Measurements from ENCODE around the gene MYO3B.

Gene MYO3B

DNA sequence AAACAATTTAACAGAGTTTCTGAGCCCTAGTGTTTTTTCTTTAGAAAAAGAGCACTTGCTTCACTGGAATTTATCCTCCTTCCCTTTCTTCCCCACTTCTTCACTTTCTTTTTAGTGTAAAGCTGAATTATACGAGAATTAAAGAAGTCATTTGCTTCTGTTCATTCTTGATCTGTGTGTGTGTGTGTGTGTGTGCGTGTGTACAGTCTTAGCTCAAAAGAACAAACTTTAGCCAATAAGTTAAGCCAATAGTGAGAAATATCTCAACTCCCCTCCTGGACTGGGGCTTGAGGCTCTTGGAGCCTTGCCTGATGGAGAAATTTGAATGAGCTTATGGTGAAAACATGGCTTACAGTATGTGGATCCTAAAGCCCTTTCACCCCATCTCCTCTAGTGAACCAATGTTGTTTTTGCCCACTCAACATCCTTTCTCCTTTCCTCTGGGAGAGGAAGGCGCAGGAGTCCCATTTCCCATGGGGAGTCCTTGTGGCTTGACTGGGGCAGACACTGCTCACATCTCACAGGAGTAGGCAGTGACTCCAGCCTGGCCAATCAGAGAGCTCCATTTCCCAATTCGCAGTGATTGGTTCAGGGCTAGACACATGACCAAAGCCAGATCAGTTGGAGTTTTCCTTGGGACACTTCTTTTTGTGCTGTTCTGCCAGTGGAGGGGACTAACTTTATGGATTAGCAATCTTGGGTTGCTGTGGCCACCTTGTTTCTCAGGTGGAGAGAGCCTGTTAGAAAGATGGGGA lies 16.3 kb upstream of the MYO3B start:
- DNase-seq (ENCODE audit: low read depth, low spot score): peak; percentile 17

DNA sequence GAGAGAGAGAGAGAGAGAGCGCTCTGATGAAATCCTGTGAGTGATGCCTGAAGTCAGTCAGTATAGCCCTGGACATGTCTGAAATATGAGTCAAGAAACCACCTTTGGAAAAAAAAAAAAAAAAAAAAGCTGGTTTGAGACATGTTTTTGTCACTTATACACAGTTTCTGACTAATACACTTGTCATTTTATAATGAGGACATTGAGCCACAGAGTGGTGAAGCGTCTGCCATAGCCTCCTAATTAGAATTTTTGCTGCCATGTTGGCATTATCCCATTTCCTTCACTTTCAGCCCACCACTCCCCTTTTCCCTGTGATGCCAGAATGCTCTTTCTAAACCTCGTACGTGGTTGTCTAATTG lies 15.7 kb upstream of the MYO3B start:
- peak; percentile 76 for DNase-seq (ENCODE audit: low read depth, low spot score)

DNA sequence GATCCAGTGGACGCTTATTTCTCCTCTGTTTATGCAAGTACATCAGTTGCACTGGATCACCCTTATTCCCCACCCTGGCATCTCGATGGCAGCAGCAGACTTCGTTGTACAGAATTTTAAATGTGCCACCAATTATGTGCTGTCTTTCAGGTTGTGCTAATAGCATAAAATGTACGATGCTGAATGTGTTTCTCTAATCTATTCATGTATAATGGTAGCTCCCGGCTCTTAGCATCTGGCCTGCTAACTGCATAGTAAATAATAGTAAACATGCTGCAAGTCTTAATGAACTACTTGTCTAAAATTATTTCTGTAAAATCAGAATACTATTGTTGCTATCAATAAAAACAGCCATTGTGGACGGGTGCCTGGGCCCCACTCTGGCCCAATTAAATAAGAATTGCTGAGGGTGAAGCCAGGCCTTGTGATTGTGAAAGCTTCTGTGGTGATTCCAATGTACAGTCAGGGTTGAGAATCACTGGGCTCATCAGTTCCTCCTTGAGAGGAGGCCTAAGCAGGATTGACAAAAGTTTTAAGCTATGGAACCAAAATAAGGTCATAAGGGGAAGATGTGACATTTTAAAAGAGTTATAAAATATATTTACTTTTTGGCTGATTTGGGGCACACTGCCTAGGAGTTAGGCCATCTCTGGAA lies 14.4 kb upstream of the MYO3B start:
- DNase-seq (ENCODE audit: low read depth, low spot score): no peak

DNA sequence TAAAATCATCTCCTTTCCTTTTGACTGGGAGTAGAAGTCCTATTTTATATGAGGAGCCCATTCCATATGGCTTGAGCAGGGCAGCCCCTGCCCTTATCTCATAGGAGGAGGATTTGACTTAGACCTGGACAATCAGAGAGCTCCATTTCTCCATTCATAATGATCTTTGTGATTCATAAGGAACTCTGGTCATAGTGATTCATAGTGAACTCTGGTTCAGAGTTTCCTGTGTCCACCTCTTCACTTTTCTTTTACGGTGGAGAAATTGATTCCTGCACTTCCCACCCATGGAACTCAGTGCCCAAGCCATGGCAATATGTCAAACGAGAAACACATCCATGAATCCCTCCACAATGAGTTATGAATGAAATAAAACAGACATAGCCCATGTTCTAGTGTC lies 12.8 kb upstream of the MYO3B start:
- no peak for DNase-seq (ENCODE audit: low read depth, low spot score)

DNA sequence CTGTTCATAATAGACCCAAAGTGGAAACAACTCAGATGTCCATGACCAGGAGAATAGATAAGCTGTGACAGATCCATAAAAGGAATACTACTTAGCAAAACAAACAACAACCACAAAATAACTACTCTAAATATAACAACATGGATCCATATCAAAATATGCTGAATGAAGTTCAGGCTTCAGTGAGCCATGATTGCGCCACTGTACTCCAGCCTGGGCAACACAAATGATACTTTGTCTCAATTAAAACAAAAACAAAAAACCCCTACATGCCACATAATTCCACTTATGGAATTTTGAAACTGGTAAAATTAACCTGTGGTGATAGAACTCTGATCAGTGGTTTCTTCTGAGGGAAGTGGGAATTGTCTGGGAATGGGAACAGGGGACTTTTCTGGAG lies 11.2 kb upstream of the MYO3B start:
- no peak for DNase-seq (ENCODE audit: low read depth, low spot score)

DNA sequence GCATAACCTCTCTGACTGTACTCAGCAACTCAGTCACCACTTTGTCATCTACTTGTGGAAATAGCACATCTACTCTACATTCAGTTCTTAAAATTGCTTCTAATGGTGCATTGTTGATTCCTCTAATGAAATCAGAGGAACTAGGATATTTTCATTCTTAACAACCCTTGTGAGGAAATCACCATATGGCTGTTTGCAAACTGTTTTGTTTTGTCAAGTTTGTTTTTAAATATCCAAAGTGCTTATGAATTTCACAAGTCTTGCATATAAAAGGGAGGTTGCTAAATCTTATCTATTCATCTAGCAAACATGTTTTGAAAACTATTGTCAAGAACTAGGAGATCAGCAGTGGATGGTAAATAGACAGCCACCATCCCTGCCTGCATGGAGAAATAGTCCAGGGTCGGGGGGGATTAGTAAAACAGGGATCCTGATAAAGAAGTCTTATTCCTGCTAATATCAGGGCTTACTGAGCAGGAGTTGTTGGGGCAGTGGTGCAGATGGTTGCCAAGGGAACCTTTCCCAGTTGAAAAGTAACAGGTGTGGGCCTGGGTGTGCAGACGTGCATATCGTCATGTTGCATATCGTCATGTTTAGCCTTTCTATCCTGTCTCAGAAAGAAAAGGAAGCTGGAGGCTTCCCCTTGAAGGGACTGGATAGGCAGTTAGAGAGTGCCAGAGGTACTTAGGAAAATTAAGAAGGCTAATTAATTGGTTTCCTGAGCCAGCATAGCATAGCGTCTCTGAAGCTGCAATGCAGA lies 7.5 kb upstream of the MYO3B start:
- DNase-seq (ENCODE audit: low read depth, low spot score): no peak

DNA sequence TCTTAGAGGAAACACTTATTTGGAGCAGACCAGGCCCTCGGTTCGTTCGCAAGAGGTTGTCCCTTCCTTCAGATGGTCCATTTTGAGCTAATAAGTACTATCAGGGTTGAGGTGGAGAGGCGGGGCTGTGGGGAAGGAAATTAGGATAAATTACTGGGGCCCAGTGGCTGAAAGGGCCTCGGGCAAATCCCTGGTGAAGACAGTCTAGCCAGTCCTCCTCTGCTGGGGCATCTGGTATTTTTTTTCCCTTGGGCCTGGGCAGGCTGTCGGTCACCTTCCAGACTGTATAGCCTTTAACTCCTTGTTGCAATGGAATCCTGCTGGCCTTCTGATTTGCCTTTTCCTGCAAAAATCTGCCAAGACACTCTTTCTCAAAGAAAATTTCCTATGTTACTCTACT lies 1.7 kb upstream of the MYO3B start:
- DNase-seq (ENCODE audit: low read depth, low spot score): no peak

DNA sequence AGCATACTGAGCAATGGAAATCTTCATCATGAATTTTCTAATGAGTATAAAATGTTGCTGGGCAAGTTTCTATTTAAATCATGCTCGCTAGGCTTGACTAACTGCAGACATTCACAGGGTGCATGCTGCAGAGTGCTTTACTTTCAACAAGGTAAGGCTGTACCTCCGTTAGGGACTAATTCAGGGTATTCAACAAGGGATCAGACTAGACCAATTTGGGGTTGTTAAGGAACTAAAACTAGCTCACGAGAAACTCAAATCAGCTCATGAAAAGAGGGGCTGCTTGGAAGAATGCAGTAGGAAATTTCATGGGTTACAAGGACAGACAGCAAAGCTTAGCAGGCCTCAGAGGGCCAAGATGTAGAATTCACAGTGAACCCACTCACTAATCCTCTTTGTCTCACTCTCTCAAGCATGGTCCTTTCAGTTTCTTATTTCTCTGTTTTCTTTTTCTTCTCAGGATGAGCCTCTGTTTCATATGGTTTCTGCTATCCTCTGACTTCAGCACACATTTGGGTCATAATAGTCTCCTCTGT lies 2.2 kb downstream of the MYO3B start:
- DNase-seq (ENCODE audit: low read depth, low spot score): no peak

DNA sequence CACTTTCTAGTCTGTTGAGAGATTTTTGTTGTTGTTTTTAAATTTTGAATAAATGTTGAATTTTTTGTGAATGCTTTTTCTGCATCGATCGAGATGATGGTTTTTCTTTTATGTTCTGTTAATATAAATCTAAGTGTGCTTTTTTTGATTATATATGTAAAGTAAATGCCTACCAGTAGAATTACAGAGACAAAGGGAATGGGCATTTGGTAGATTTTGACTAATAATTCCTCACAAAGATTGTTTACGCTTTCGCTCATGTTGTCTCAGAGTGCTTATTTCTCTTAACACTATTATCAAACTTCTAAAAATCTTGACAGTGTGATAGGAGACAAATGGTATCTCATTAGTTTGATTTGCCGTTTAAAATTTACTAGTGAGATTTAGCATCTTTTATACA lies 3.7 kb downstream of the MYO3B start:
- no peak for DNase-seq (ENCODE audit: low read depth, low spot score)

DNA sequence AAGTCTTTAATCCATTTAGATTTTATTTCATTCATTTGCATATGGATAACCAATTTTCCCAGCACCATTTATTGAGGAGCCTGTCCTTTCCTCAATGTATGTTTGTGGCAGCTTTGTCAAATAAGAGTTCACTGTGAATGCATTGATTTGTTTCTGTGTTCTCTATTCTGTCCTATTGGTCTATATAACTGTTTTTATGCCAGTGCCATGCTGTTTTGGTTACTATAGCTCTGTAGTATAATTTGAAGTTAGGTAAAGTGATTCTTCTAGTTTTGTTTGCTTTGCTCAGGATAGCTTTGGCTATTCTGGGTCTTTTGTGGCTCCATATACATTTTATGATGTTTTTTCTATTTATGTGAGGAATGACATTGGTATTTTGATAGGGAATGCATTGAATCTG lies 7.4 kb downstream of the MYO3B start:
- no peak for DNase-seq (ENCODE audit: low read depth, low spot score)

DNA sequence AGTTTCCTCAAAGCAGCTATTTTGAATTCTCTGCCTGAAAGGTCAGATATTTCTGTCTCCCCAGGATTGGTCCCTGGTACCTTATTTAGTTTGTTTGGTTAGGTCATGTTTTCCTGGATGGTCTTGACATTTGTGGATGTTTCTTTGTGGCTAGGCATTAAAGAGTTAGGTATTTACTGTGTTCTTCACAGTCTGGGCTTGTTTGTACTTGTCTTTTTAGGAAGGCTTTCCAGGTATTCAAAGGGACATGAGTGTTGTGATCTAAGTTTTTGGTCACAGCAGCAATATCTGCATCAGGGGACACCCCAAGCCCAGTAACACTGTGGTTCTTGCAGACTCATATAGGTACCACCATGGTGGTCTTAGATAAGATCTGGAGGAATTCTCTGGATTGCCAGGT lies 11.8 kb downstream of the MYO3B start:
- no peak for DNase-seq (ENCODE audit: low read depth, low spot score)

DNA sequence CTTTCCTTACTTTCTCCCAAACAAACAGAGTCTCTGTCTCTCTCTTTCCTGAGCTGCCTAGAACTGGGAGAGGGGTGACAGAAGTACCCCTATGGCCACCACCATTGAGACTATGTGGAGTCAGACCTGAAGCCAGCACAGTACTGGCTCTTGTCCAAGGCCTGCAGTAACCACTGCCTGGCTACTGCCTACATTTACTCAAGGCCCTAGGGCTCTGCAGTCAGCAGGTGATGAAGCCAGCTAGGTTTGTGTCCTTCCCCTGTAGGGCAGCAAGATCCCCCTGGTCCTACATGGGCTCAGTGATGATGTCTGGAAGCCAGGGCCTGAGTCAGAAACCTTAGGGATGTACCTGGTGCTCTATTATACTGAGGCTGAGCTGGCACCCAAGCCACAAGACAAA lies 12.2 kb downstream of the MYO3B start:
- DNase-seq (ENCODE audit: low read depth, low spot score): no peak

DNA sequence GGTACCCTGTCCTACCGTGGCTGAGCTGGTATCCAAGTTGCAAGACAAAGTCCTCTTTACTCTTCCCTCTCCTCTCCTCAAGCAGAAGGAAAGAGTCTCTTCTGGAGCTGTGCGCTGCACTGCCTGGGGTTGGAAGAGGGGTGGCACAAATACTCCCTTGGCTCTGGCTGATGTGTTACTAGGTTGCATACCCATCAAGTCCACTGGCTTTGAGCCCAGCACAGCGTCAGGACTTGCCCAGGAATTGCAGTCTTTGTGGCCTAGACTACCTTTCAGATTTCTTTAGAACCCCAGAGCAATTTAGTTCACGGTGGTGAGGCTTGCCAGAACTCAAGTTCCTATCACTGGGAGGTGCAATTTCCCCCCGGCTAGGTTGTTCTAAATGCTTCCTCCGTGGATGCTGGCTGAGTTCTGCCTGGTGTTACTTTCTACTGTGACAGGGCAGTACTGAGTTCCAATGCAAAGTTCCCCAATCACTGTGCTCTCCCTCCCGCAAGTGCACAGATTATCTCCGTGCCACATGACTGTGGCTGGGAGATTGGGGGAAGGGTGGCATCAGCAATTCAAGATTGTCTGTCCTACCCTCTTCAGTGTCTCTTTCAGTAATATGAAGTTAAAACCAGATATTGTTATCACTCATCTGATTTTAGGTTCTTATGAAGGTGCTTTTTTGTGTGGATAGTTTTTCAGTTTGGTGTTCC lies 13.4 kb downstream of the MYO3B start:
- no peak for DNase-seq (ENCODE audit: low read depth, low spot score)

DNA sequence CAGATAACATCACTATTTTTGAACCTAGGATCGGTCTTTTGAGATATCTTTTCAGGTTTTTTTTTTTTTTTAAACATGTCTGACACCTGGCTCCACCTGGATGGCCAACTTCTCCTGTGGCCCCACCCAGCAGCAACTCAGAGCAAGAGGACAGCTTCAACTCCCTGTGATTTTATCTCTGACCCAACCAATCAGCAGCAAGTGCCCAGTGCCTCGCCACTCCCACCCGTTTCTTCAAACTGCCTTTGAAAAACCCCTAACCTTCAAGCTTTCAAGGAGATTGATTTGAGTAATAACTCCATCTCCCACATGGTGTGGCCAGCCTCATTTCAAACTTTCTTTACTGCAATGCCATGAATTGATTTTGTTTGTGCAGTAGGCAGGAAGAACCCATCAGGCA lies 19.0 kb downstream of the MYO3B start:
- no peak for DNase-seq (ENCODE audit: low read depth, low spot score)

DNA sequence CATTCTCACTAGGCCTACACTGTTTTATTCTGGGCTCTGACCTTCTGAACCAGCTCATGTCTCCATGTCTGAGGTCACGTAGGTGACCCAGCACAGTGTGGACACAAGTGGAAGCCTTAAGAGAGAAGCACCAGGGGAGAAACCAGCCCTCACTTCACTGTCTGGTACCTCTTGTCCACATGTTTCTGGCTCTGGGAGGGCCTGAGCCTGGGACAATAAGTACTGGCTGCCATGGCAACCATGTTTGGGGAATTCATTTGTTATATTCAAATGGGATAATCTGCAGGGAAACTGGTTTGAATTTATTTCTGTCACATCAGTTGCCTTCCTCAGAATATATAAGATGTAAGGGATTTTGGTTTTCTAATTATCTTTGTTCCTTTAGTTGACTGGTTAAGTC lies 23.3 kb downstream of the MYO3B start:
- DNase-seq (ENCODE audit: low read depth, low spot score): no peak

DNA sequence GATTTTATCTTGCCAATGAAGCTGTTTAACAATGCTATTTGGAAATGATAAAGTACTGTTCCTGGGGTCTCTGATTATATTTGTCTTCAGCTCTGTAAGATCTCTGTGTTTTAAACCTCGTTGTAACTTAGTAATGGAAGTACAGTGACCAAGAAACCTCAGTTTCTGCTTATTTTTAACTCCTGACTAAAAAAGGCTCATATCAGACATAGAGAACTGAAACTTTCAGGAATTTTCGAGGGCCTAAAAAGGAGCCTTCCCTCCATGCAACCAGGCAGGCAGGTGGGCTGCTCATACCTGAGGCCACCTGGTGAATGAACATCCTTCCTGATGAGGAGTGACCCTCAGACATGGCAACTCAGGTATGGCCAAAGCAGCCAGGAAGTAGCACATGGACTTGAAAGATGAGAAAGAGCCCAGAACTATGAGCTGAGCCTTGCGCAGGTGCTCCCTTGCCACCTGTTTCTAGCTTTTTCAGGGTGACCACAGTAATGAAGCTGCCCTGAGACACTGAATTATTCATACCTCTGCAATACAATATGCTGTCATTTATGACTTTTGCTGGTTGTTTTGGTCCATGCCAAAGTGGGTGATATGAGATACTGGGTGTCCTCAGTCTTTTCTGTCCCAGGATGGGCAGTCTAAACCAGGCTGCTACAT lies 23.9 kb downstream of the MYO3B start:
- DNase-seq (ENCODE audit: low read depth, low spot score): no peak

DNA sequence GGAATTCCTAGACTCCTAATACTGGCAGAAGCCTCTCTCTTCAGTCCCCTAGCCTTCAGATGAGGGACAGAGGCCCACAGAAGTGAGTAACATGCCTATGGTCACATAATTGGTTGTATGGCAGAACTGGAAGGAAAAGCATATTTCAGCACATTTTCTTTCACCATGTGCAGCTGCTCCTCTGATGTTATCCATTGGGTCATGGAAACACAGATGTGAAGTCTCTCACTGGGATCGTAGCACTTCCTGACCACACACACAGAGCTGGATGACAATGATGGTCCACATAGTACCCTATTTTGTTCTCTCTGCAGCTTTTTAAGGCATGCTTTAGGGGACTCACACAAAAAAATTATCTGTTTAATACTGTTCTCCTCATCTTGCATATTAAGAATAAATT lies 24.5 kb downstream of the MYO3B start:
- DNase-seq (ENCODE audit: low read depth, low spot score): no peak

DNA sequence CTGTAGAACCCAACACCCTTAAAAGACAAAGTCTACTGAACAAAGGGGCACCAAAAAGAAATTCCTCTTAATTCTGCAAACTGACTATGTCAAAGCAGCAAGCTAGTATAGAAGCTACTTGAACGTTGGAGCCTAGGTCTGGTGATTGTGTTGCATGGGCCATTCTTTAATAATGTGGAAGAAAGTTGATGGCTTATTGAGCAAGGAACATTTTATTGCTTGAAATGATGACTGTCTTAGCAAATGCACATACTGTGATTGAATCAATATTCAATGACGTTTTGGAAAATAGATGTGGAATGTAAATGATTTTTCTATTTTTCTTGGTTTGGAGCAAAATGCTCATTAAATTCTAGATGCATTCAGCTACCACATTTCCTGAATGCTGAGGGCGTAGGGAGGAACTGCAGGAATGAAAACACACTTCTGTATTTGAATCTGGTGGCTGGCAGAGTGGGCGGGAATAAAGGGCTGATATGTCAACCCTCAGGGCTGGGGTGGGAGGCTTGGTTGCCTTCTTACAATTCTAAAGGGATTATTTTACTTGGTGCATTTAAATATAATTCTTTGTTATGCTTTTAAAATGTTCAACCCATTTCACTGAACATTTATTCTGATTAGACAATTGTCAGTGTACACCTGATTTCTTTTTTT lies 26.5 kb downstream of the MYO3B start:
- no peak for DNase-seq (ENCODE audit: low read depth, low spot score)

DNA sequence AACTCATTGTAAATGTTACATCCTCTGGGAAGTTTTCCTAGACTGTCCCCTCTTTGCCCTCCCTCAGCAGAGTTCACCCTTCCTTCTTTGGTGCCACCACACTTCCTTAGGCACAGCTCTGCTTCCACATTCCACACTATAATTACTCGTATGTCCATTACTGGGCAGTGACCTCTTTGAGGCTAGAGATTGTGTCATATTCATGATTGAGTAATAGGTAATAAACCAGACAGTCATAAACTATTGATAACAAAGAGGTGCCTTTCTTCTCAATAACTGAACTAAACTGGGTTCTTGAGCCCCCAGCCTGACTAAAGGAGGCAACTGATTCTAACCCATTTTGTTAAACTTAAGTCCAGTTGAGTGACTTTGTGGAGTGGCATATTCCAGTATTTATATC lies 28.3 kb downstream of the MYO3B start:
- DNase-seq (ENCODE audit: low read depth, low spot score): no peak

DNA sequence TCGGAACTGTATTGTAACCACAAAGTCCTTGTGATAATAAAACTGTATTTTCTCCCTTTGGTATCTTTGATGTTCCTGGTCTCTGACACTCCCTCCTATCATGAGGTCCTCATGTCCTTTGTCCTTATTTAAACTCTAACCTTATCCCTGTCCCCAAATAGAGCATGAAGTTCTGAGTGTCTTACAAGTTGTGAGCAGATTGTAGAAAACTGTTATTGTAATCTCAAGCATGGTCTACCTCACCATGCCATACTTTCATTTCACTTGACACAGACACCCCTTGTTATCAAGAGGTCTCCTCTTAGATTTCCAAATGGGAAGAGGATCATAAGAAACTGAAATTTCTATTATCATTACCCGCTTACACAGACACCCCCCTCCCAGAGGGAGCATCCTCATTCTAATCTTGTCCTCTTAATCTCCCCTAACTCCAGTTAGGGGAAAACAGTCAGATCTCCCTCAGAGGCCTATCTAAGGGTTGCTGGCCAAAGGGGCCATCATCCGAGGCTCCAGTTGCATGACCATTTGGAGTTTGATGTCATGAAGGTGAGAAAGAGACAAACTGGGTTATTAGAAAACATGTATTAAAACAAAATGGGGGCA lies 29.0 kb downstream of the MYO3B start:
- no peak for DNase-seq (ENCODE audit: low read depth, low spot score)

DNA sequence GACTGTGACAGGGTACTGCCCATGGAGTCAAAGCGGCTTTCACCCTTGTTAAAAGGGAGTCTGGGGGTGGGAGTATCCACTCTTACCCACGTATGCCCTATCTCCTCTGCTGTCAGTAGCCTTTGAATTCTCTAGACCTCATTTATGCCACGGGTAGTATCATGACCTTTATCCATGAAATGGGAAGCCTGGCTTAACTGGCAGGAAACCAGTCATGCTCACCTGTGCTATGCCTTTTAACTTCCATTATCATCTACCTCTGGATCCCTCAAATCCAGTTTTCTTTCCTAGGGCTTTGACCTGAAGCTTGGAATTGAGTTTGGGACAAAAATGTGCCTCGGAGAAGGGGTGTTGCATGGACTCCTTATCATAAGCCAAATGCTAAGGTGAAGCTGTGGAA lies 30.0 kb downstream of the MYO3B start:
- DNase-seq (ENCODE audit: low read depth, low spot score): no peak

Data from astrocyte of the hippocampus (primary cell).